ENCODE results near the gene MYRIP.
"Not testable (repeated sequence)": the region's sequence is repeated elsewhere in the genome, so short reads cannot be mapped to it uniquely, and the experiment has no call there.

MYRIP gene

DNA sequence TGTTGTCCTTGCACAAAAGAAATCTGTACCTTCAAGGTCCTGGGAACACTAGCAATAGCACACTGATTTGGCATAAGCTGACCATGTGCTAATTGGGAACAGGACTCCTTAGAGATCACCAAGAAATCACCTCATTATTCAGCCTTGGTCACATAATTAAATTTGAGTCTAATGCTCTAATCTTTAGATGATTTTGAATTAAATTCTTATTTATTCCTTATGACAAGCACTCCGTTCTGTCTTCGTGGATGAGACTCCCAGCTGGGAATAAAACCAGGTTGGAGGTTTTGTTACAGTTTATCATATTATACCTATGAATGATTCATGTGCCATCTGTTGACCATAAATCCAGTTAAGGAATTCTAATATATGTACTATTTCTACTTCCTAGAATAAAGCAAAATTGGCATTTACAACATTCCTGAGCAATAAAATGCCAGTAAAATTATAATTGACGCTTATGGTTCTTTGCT is 162.2 kb downstream of the MYRIP start:
- DNase-seq (ENCODE audit: low read depth), result no peak

DNA sequence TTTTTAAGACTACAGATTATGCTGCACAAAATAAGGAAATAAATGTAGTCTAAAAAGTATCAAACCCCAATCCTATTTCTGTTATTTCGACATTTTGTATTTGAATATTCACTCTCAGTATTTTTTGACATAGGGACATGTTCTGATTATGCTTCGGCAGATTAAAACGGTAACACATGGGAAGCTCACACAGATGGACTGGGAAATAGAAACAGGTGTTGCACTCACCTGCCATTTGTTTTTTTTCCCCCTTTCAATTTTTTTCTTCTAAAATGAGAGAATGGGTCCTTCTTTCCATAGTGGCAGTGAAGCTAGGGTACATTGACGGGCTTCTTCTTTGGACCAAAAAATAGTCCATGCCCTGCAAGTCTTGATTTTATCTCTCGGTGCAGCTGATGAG is 163.1 kb downstream of the MYRIP start:
- no peak for DNase-seq (ENCODE audit: low read depth)

GRCh38 chr3:39977058-39977794 is 167.8 kb downstream of the MYRIP start:
- DNase-seq (ENCODE audit: low read depth), result no peak

DNA sequence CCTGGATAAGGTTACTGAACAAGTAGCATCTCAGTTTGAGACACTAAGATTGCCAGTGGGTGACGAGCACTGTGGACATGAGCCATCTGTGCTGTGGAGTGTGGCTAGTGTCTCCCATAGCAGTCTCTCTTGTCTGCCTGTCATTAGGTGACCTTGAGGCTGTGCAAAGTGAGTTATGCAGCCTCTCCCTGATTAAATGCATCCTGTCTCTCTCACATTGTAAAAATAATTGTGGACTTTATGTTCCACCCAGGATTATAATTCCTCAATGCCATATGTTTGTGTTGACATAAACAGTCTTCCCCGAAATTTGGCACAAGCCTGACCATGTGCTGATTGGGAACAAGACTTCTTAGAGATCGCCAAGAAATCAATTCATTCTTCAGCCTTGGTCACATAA is 168.9 kb downstream of the MYRIP start:
- no peak for DNase-seq (ENCODE audit: low read depth)

DNA sequence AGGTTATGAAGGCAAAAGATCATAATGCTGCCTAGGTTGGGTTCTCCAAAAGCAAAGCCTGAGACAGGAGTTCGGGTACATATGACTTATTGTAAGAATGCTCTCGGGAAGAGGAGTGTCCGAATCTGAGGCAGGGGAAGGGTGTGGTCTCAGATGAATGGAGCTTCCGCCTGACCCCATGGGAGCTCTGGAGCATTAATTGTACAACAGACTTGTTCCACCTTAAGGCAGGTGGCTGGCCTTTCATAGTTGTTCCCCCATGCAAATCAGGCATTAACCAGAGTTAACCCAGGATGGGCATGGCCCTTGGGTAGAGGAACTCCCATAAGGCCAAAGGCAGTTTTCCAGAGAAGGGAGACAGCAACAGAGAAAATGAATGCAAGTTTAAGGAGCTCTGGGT is 170.6 kb downstream of the MYRIP start:
- DNase-seq (ENCODE audit: low read depth), result no peak

GRCh38 chr3:39980781-39981180 is 171.4 kb downstream of the MYRIP start:
- no peak for DNase-seq (ENCODE audit: low read depth)

GRCh38 chr3:39981547-39982184 is 172.3 kb downstream of the MYRIP start:
- no peak for DNase-seq (ENCODE audit: low read depth)

DNA sequence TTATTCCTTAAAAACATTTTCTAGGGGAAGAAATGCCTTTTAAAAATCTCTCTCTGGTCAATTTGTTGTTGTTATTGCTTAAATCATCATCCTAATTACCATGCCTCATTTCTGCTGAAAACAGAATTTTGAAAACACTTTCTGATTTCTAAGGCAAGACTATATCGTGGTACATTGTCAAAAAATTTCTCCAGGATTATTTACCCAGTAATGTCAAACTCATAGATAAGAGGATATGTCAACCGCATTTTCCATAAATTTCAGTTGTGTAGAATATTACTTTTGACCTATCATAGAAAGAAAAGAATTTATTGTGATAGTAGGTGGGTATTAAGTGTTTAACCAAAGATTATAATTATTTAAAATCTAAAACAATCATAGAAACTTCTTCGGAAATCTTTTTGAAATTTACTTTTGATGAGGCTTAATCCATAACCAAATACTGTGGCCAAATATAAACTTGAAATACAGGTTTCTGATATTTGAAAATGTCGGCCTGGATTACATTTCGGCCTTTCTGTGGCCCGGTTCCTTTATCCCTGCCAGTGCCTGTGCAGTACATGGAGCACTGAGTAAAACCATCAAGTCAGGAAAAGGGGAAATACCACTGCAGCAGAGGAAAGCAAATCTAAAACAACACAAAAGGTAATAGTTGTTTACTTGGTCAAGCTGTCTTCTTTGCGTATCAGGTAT is 173.4 kb downstream of the MYRIP start:
- DNase-seq (ENCODE audit: low read depth), result no peak

DNA sequence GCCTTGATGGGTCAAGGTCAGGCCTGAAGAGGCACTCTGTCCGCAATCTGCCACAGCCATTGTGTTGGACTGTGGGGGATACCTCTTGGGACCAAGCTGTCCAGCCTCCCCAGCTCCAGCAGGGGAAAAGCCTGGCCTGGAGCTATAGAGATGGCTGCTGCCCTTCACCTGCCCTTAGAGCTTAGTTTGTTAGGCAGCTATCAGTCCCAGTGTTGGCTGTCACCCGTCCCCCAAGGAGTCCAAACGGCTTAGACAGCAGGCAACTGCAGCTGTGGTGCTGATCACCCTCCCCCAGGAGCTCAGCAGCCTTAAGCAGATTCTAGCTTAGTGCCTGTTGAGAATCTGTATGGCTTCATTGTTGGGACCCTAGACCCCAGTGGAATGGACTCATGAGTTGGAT is 180.3 kb downstream of the MYRIP start:
- no peak for DNase-seq (ENCODE audit: low read depth)

- DNase-seq (ENCODE audit: low read depth), result no peak
These were observed 181.1 kb downstream of the MYRIP start for GRCh38 chr3:39990532-39990931.

DNA sequence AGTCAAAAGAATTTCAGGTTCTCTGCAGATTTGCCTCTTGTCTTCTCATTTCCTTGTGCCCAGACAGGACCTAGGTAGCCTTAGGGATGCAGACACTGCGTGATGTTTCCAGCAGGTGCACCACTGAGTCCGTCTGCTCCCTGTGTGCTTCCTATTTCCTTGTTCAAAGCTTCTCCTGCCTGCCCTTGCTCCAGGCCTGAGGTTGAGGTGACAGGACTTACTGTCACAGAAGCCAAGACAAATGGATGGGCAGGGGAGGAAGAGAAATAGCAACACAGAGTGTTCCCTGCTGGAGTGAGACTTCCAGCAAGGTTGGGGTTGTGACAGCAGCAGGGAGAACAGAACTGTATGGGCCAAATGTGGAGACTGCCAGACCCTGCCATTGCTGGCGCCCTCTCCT is 199.4 kb downstream of the MYRIP start:
- DNase-seq (ENCODE audit: low read depth), result no peak

DNA sequence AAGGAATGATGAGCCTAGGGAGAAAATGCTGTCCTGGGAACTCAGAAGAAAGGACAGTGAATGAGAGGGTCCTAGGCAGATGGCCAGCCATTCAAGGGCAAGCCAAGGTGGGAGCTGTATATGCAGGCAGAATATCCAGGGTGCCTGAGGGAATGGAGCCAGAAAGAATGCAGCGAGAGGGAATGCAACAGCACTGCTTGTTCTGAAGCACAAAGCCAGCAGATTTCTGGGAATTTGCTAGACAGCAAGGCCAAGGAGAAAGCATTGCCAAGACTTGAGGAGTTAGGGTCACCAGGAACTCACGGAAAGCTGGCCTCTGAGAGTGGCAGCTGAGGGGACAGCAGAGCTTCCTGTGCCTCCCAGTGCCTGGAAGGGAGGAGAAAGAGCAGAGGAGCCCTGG is 200.6 kb downstream of the MYRIP start:
- no peak for DNase-seq (ENCODE audit: low read depth)

- DNase-seq (ENCODE audit: low read depth), result no peak
These were observed 203.0 kb downstream of the MYRIP start for GRCh38 chr3:40012381-40012780.

GRCh38 chr3:40016391-40016790 is 207.0 kb downstream of the MYRIP start:
- no peak for DNase-seq (ENCODE audit: low read depth)

- DNase-seq (ENCODE audit: low read depth), result no peak
These were observed 209.0 kb downstream of the MYRIP start for GRCh38 chr3:40018369-40018768.

DNA sequence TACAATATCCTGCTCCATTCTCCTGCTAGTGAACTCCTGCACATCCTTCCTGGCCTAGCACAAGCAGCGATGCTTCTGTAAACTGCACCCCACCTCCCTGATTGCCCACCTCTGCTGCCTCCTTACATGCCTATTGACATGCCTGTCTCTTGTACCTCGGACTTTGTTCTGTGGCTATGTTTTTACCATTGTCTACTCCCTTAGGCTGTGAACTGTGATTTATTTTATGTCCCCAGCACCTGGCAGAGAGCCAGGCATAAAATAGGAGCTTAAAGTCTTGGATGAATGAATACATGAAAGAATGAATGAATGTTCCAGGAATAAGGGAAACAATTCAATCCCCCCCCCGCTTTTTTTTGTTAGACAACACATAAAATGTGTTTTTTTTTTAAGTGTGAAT is 210.0 kb downstream of the MYRIP start:
- no peak for DNase-seq (ENCODE audit: low read depth)

DNA sequence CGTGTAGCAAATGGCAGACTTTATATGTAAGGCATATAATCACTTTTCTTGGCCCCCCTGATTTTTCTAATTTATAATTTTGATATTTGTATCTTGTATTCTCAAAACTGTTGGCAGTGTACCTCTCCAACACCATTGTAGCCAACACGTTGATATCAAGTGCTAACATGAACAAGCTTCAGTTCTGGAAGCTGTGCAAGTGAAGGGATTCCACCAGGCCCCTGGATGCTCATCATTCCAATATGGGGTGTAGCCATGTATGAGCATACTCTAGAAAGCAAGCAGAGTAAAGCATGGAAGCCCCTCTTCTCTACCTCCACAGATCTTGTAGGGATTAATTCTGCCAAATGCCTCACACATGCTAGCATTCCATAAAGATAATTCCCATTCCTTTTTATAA is 211.3 kb downstream of the MYRIP start:
- no peak for DNase-seq (ENCODE audit: low read depth)

GRCh38 chr3:40021338-40021737 is 211.9 kb downstream of the MYRIP start:
- DNase-seq (ENCODE audit: low read depth), result no peak

DNA sequence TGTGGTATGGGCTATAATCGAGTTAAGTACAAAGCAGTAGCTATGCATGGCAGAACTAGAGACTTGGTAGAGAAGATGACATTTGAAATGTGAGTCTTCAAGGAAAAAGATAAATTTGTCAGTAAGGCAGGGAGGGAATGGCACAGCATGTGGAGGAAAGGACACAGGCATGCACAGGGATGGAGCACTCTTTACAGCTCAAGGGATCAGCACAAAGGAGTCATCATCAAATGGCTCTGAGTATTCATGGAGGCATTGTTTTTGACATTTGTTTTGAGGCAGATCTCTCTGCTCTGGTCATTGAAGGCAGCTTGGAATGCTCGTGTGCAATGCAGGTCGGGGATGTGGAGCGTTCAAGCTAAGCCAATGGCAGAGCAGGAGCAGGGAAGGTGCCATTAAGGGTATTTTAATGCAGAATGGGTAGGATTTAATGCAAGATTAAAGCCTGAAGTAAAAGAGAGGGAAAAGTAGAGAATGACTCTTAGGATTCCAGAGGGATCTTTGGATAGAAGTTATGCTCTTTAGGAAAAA is 213.0 kb downstream of the MYRIP start:
- no peak for DNase-seq (ENCODE audit: low read depth)

- no peak for DNase-seq (ENCODE audit: low read depth)
These were observed 215.1 kb downstream of the MYRIP start for GRCh38 chr3:40024526-40024925.

GRCh38 chr3:40025892-40026291 is 216.5 kb downstream of the MYRIP start:
- not testable (repeated sequence) for DNase-seq (ENCODE audit: low read depth)

- no peak for DNase-seq (ENCODE audit: low read depth)
These were observed 225.8 kb downstream of the MYRIP start for GRCh38 chr3:40035177-40035576.

GRCh38 chr3:40037582-40037981 is 228.2 kb downstream of the MYRIP start:
- DNase-seq (ENCODE audit: low read depth), result no peak

Measured in T-helper 22 cell (primary cell).